LNCAP (cell line): ENCODE measurements around the gene ACYP2.

Experiments used
- TF ChIP-seq, protein P1 (sequence below): fragments of 450-650 bp; IDR thresholded peaks from 2 replicates; pipeline ENCODE4 v1.5.1; 2017; ENCODE audit warnings: mild to moderate bottlenecking

The ACYP2 gene

DNA sequence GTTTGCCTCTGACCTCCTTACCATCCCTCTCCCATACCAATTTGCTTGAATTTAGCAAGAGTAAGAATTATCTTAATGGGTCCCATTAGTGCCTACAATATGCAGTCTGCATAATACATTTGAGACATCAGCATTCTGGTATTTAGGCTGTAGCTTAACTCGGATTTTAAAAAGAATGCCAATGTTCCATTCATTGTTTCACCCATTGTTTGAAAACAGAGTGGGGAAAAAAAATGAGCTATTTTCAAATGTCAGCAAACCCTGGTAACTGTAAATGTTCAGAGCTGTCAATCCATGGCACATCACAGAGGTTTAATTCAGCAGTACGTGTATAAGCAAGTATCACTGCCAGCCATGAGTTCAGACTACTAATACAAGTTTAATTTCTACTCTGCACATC lies 202.6 kb downstream of the ACYP2 start:
- TF ChIP-seq, protein P1, sequence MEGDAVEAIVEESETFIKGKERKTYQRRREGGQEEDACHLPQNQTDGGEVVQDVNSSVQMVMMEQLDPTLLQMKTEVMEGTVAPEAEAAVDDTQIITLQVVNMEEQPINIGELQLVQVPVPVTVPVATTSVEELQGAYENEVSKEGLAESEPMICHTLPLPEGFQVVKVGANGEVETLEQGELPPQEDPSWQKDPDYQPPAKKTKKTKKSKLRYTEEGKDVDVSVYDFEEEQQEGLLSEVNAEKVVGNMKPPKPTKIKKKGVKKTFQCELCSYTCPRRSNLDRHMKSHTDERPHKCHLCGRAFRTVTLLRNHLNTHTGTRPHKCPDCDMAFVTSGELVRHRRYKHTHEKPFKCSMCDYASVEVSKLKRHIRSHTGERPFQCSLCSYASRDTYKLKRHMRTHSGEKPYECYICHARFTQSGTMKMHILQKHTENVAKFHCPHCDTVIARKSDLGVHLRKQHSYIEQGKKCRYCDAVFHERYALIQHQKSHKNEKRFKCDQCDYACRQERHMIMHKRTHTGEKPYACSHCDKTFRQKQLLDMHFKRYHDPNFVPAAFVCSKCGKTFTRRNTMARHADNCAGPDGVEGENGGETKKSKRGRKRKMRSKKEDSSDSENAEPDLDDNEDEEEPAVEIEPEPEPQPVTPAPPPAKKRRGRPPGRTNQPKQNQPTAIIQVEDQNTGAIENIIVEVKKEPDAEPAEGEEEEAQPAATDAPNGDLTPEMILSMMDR = no peak

DNA sequence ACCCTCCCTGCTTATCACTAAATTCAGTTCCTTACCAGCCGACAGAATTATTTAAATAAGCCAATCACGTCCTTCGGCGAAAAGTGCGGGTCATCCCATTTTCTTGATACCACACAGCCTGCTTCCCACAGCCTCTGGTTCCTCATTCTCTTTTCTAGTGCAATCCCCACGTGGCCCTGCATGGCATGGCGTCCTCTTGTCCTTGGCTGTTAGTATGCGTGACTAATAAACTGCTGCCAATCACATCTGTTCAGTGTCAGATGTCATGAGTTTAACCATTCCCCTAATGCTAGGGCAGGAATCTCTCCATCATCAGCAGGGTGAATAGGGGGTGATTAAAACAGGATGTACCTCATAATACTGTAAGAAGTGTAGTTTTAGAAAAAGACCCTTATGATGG lies 203.4 kb downstream of the ACYP2 start:
- TF ChIP-seq, protein P1 = no peak

DNA sequence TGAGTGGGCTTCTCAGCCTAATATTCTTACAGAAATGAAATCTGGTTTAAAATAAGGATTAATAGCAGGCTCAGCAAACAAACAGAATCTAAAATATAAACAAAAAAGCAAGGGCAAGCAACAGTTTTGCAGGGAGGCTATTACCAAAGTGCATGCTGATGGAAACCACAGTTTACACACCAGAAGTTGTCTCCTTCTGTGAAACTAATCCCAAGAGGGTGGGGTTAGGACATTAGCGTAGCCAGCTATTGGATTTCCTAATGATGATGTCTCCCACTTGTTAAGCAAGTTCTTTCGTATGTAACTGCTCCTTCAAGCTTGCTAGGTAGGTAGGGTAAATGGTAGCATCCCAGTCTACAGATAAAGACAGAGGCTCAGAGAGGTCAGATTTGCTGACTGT lies 205.6 kb downstream of the ACYP2 start:
- TF ChIP-seq, protein P1 = no peak

DNA sequence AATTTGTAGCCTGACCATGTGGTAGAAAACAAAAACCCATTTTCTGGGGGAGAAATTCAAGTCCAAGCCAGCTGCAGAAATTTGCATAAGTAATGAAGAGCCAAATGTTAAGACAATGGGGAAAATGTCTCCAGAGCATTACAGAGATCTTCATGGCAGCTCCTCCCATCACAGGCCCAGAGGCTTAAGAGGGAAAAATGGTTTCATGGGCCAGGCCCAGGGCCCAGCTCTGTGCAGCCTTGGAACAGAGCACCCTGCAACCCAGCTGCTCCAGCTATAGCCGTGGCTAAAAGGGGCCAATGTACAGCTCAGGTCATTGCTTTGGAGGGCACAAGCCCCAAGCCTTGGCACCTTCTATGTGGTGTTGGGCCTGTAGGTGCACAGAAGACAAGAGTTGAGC lies 209.7 kb downstream of the ACYP2 start:
- TF ChIP-seq, protein P1 = no peak

DNA sequence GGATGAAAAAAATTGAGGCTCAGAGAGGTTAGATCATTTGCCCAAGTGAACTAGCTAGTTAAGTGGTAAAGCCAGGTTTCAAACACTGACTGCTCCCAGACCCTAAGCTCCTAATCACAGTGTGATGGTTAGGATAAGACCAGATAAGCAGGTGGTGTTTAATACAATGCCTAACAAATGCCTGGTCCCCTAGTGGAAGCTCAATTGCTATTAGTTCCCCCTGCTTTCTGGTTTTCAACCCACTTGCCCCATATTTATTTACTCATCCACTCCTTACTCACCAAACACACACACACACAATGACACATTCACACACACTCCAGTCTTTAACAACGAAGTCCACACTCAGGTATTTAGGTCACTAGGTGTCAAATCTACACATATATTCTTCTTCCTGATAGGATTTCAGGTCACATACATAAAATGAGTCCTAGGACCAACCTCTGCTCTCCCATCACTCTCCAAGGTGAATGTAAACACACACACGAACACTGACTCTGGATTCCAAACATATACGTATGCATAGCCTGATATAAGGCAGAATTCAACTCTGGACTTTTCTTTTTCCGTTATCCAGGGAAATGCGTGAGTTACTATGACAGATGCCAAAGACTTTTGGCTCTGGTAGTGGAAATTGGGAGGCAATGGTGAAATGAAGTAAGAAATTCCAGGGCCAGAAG lies 214.2 kb downstream of the ACYP2 start:
- TF ChIP-seq, protein P1 = no peak

DNA sequence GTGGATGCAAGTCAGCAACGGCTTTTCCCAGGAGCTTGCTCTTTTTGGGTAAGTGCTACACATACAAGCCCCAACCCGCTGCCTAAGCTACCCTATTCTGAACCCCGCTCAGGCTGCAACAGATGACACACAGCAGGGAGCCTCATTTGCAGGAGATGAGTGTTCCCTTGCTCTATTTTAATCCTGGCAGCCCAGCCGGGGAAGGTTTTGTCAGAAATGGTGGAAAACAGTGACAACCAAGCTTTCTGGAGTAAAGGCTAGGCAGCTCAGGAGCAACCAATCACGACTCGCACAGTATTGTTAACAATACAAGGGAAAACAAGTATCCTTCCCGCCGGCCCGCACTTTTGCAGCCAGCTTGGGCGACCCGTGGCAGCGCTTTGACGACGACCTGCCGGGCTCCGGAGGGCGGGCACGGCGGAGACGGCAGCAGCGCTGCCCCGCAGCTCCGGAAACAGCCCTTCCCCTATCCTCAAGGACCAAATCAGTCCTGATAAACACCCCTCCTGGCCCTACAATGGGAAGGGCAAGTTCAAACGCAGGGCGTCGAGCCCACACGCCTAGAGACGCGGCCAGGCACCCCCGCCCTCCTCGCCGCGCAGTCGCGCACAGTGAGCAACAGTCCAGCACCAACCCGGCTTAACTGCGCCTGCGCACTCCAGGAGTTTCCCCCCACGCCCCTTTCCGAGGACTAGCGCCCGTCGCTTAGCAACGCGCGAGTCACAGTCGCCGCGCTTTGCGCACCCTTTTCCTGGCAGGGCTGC lies 214.9 kb downstream of the ACYP2 start:
- TF ChIP-seq, protein P1 = no peak

DNA sequence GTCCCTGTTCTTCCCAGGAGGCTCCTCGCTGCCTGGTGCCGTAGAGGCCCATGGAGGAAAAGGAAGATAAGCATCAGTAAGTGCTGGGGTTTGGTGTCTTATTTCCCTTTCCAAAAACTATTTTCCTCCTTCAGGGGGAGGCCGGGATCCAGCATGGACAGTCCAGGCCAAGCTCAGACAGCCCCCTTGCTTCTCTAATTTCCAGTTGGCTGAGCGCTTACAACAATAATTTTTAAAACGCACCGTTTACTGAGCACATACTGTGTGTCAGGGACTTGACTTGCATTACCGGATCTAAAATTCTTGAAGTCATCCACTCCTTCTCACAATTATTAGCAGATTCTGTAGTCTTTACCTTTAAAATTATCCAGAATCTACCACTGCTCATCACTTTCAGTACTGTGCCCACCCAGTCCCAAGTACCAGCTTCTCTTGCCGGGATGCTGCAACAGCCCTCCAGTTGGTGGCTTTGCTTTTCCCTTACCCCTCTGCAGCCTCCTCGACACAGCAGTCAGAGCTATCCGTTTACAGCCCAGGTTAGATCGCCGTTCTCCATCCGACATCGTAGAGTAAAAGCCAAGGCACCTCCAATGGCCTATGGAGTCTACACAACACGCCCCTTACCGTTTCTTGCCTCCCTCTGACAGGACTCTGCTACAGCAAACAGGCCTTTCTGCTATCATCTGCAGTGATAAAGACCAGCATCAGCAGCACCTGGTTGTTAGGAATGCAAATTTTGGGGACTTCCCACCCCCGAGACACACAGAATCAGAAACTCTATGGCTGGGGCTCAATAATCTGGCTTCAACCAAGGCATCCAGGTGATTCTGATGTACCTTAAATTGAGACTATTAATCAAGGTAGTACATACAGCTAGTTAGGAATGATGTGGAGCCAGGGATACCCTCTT lies 215.8 kb downstream of the ACYP2 start:
- TF ChIP-seq, protein P1 = no peak
